Heart left ventricle (tissue), 16 donors: ENCODE data around the gene ATP13A4. TPM values are rescaled to one million over a fixed set of nuclear protein-coding genes. Genes with fewer than 3 reads are reported as not detected.

ENCODE experiments used
- ATAC-seq, 4 donors: fragments of 200-7000 bp; cut with Tn5 transposase; one replicate each; pipeline ENCODE4 v1.9.1; 2020 to 2022; ENCODE audit warnings: moderate library complexity in 4 of 4, mild to moderate bottlenecking in 3 of 4, moderate number of reproducible peaks in 1 of 4
- DNase-seq, 5 donors: peaks; one replicate each; pipeline ENCODE4 v3.0.0-alpha.2; 2020
- H3K27ac ChIP-seq, 12 donors: fragments of 200-600 bp; sonication (generic) in 4 of 12; one replicate each; pipeline versions ENCODE4 v1.5.0 to v1.8.0; 2016 to 2022; ENCODE audit warnings: mild to moderate bottlenecking in 2 of 12
- H3K27me3 ChIP-seq, 9 donors: fragments of 200-600 bp; sonication (generic) in 2 of 9; one replicate each; pipeline versions ENCODE4 v1.5.1 to v1.8.0; 2016 to 2022; ENCODE audit warnings: mild to moderate bottlenecking in 3 of 9
- H3K36me3 ChIP-seq, 9 donors: fragments of 200-600 bp; sonication (generic) in 2 of 9; one replicate each; pipeline versions ENCODE4 v1.5.0 to v1.8.0; 2018 to 2022; ENCODE audit warnings: mild to moderate bottlenecking in 2 of 9
- H3K4me1 ChIP-seq, 12 donors: fragments of 200-600 bp; sonication (generic) in 4 of 12; one replicate each; pipeline versions ENCODE4 v1.5.0 to v1.8.0; 2016 to 2022; ENCODE audit warnings: mild to moderate bottlenecking in 3 of 12
- H3K4me3 ChIP-seq, 12 donors: fragments of 200-600 bp; sonication (generic) in 4 of 12; one replicate each; pipeline versions ENCODE4 v1.5.0 to v1.8.0; 2017 to 2022; ENCODE audit warnings: mild to moderate bottlenecking in 9 of 12, moderate library complexity in 4 of 12
- H3K9me3 ChIP-seq, 12 donors: fragments of 200-600 bp; sonication (generic) in 4 of 12; one replicate each; pipeline versions ENCODE4 v1.5.0 to v1.8.0; 2016 to 2022; ENCODE audit warnings: mild to moderate bottlenecking in 1 of 12
- CTCF ChIP-seq, 12 donors: fragments of 200-600 bp; sonication (generic) in 4 of 12; IDR thresholded peaks; one replicate each; pipeline versions ENCODE4 v1.5.0 to v1.8.0; 2018 to 2022; ENCODE audit warnings: antibody characterized with exemption in 12 of 12, mild to moderate bottlenecking in 5 of 12
- POLR2A ChIP-seq, 2 donors: fragments of 450-650 bp; IDR thresholded peaks; one replicate each; pipeline ENCODE4 v1.6.1; 2017; ENCODE audit warnings: antibody characterized with exemption in 2 of 2, mild to moderate bottlenecking in 2 of 2, moderate library complexity in 2 of 2
- WGBS, 4 donors: extraction: QIAGEN DNeasy Blood & Tissue Kit in 2 of 4; methylation state at CpG; one replicate each; pipeline versions ENCODE4 v1.1.5 to v1.1.7; 2013 to 2018; 5-methylcytosine and 5-hydroxymethylcytosine counted together
- intact Hi-C, 10 donors: fragments of 100-400 bp; cut with DNase I; formaldehyde crosslinking; loops; one replicate each; pipeline versions ENCODE4 v1.11.1 to v1.14.2; 2022
- polyA plus RNA-seq, 2 donors: library from polyadenylated mRNA; stranded (reverse); fragments of 200-250 nt; gene quantifications; one replicate each; pipeline ENCODE4 v1.2.3, GENCODE V29; 2013
- total RNA-seq, 9 donors: library from RNA; depleted of rRNA in 2 of 9; stranded (reverse); fragments of >200 nt in 2 of 9; fragmentation: NEBNext Ultra II Directional in 3 of 9; extraction: Animal tissue kit (Norgen Biotek cat#: 25700) in 3 of 9; gene quantifications; one replicate each; pipeline versions ENCODE4 v1.1.0 to v1.2.4, GENCODE V29; 2016 to 2023
- donor health status: ischemic (EF 13 %, LVEDD 7.1; RV severe dilation, severe dysfunction).
- donor health status: healthy with polysubstance abuse.
- donor health status: DM: no; HTN: yes; CAD: no.
- donor health status: DM: no; HTN: no; CAD: no.
- donor health status: ischemic (EF 25% LVEDD 6.9; RV normal size, moderate dysfunction).
- donor health status: ischemic (EF 25% LVEDD 5.7; RV mildly dilated, moderate dysfunction).
- donor health status: healthy.
- donor health status: DM: yes; HTN: yes; CAD: no.
- donor health status: ischemic (EF 35%, LVEDD 5.7; RV mildly dilated, moderate dysfunction).
- donor health status: nonischemic (EF 11% LVEDD 7.7; RV severe dilation, severe dysfunction).
- donor health status: DM: yes; HTN: yes; CAD: no.
- donor health status: PGD.
- donor health status: ischemic (EF 29% LVEDD 5.4; RV normal size, mild dysfunction).
- donor health status: nonischemic (EF 23%, LVEDD 6.1; RV moderate dilation, normal function).

The ATP13A4 gene
- total and polyA plus RNA-seq, 11 donors = 0.48 to 0.97 (median 0.51) TPM; not detected in 8

- no peaks in the 10 kb centered on the region for H3K4me1 ChIP-seq
- 82 to 87% (median 84%) methylated on average over 4 of the region's 4 CpGs for WGBS, 4 donors
- intact Hi-C loops = no loop called here
These were observed 45.4 kb downstream of the ATP13A4 start for GRCh38 chr3:193509103-193509965.

GRCh38 chr3:193508108-193508507 is 46.6 kb downstream of the ATP13A4 start:
- H3K4me3 ChIP-seq = no peak overlapping the region
- intact Hi-C loops = no loop called here
- no peaks in the 10 kb centered on the region for H3K36me3 ChIP-seq
- no peak overlapping the region for H3K27ac ChIP-seq
- ATAC-seq (no peak), DNase-seq (no peak)
- H3K9me3 ChIP-seq = no peaks in the 10 kb centered on the region
- TF ChIP-seq CTCF (IDR thresholded peaks at IDR 0.05) (no peak), POLR2A (IDR thresholded peaks at IDR 0.05) (no peak)
- no peaks in the 10 kb centered on the region for H3K4me1 ChIP-seq
- peaks cover 0 to 4% (median 0%) of the 10 kb centered on the region in 9 donors for H3K27me3 ChIP-seq
- 80 to 91% (median 91%) methylated on average over 2 of the region's 2 CpGs for WGBS, 4 donors

More at GRCh38 chr3:193509103-193509965, 45.4 kb downstream of the ATP13A4 start:
- no peak for ATAC-seq
- Histone ChIP-seq H3K27me3 (peaks cover 0 to 4% (median 0%) of the 10 kb centered on the region in 9 donors), H3K36me3 (no peaks in the 10 kb centered on the region), H3K9me3 (no peaks in the 10 kb centered on the region), H3K4me3 (no peak overlapping the region), H3K27ac (no peak overlapping the region)
- TF ChIP-seq POLR2A (IDR thresholded peaks at IDR 0.05) = no peak
- TF ChIP-seq CTCF (IDR thresholded peaks at IDR 0.05) = no peak
- DNase-seq = no peak

GRCh38 chr3:193507566-193507965 is 47.1 kb downstream of the ATP13A4 start:
- WGBS, 4 donors = 63 to 68% (median 63%) methylated on average over 3 of the region's 3 CpGs
- Histone ChIP-seq H3K9me3 (no peaks in the 10 kb centered on the region), H3K36me3 (no peaks in the 10 kb centered on the region), H3K4me1 (no peaks in the 10 kb centered on the region), H3K4me3 (no peak overlapping the region), H3K27ac (no peak overlapping the region), H3K27me3 (peaks cover 0 to 4% (median 0%) of the 10 kb centered on the region in 9 donors)
- no peak for DNase-seq
- no peak for TF ChIP-seq CTCF (IDR thresholded peaks at IDR 0.05)
- TF ChIP-seq POLR2A (IDR thresholded peaks at IDR 0.05) = no peak
- ATAC-seq = no peak
- intact Hi-C loops = no loop called here

GRCh38 chr3:193506921-193507320 is 47.8 kb downstream of the ATP13A4 start:
- WGBS, 4 donors = 88 to 97% (median 94%) methylated on average over 1 of the region's 1 CpG
- Histone ChIP-seq H3K27me3 (peaks cover 0 to 4% (median 0%) of the 10 kb centered on the region in 9 donors), H3K9me3 (no peaks in the 10 kb centered on the region), H3K4me3 (no peak overlapping the region), H3K27ac (no peak overlapping the region), H3K36me3 (no peaks in the 10 kb centered on the region), H3K4me1 (no peaks in the 10 kb centered on the region)
- TF ChIP-seq POLR2A (IDR thresholded peaks at IDR 0.05) (no peak), CTCF (IDR thresholded peaks at IDR 0.05) (no peak)
- ATAC-seq = no peak
- no peak for DNase-seq
- intact Hi-C loops = no loop called here
